HCT116 (cell line): ENCODE results near the gene GTF2A1. TPM values are rescaled to one million over a fixed set of nuclear protein-coding genes. Genes with fewer than 3 reads are reported as not detected.

ENCODE experiments used
- ATAC-seq: fragments of 200-7000 bp; cut with Tn5 transposase; 2 replicates; pipeline ENCODE4 v1.9.1; 2020; ENCODE audit warnings: mild to moderate bottlenecking, moderate library complexity
- BruUV-seq: library from RNA; stranded (reverse); fragments of 400-500 nt; replicated peaks from 2 replicates; lab custom pipeline; 2021; lab: Mats Ljungman, UMichigan
- CTCF ChIA-PET: fragments of 300-600 bp; sonication (Branson Sonifier 250); formaldehyde crosslinking; loops from one replicate; lab custom pipeline; 2021; ENCODE audit warnings: antibody characterized with exemption; lab: Charles Lee
- POLR2A ChIA-PET: fragments of 300-600, 350-600 bp; sonication (Branson Sonifier 250); formaldehyde crosslinking; loops from one replicate; lab custom pipeline; 2021; ENCODE audit warnings: antibody characterized with exemption; lab: Charles Lee
- RAD21 ChIA-PET, 2 experiments: fragments of 300-600 bp; sonication (Branson Sonifier 250); formaldehyde crosslinking; loops; one replicate each; lab custom pipeline; 2023; ENCODE audit warnings: low total read pairs in 2 of 2; ENCODE audit not compliant: uncharacterized antibody in 2 of 2, unreplicated experiment in 2 of 2, low non-redundant PET in 1 of 2; lab: Charles Lee
- DNase-seq: peaks from one replicate; pipeline ENCODE4 v3.0.0-alpha.2; 2010; ENCODE audit warnings: low read depth, low spot score
- H2AFZ ChIP-seq: fragments of 200-600 bp; shearing (Covaris generic), sonication (generic); 2 replicates; pipeline ENCODE4 v1.6.1; 2017; ENCODE audit warnings: low read depth, mixed run types, mixed read lengths, antibody characterized with exemption, low read length; ENCODE audit not compliant: poor library complexity, severe bottlenecking
- H3K27ac ChIP-seq: 2 replicates; pipeline ENCODE4 v1.5.1; 2012; ENCODE audit warnings: low read depth, low read length
- H3K27me3 ChIP-seq: fragments of 200-600 bp; sonication (generic); 2 replicates; pipeline ENCODE4 v1.6.1; 2016; ENCODE audit warnings: mixed run types, low read length, mixed read lengths; ENCODE audit not compliant: insufficient read depth
- H3K36me3 ChIP-seq, 2 experiments: fragments of 200-500 bp in 1 of 2; fragments of 200-600 bp in 1 of 2; sonication (Bioruptor generic) in 1 of 2; sonication (generic) in 1 of 2; 2 replicates each; pipeline versions ENCODE4 v1.5.1 to v1.6.1; 2014 to 2016; ENCODE audit warnings: low read length in 2 of 2, inconsistent platforms in 1 of 2, mixed read lengths in 1 of 2, mixed run types in 1 of 2; ENCODE audit not compliant: insufficient read depth in 2 of 2, control insufficient read depth in 1 of 2
- H3K4me1 ChIP-seq, 2 experiments: fragments of 200-600 bp in 1 of 2; sonication (generic) in 1 of 2; 2 replicates each; pipeline versions ENCODE4 v1.5.1 to v1.6.1; 2012 to 2017; ENCODE audit warnings: low read length in 2 of 2, inconsistent platforms in 1 of 2, mild to moderate bottlenecking in 1 of 2, mixed read lengths in 1 of 2, mixed run types in 1 of 2, moderate library complexity in 1 of 2; ENCODE audit not compliant: insufficient read depth in 2 of 2, control insufficient read depth in 1 of 2
- H3K4me2 ChIP-seq: fragments of 200-600 bp; sonication (generic); 2 replicates; pipeline ENCODE4 v1.6.1; 2017; ENCODE audit warnings: mixed run types, low read length, mixed read lengths
- H3K4me3 ChIP-seq, 2 experiments: fragments of 200-600 bp in 1 of 2; sonication (generic) in 1 of 2; replicated peaks in 1 of 2; 2 replicates each; pipeline ENCODE4 v1.5.1; 2011 to 2016; ENCODE audit warnings: low read length in 2 of 2, control low read depth in 1 of 2, low read depth in 1 of 2, mild to moderate bottlenecking in 1 of 2, mixed read lengths in 1 of 2, mixed run types in 1 of 2
- H3K79me2 ChIP-seq: fragments of 200-600 bp; sonication (generic); 2 replicates; pipeline ENCODE4 v1.6.1; 2017; ENCODE audit warnings: mild to moderate bottlenecking, mixed run types, low read length, moderate library complexity, mixed read lengths; ENCODE audit not compliant: insufficient read depth
- H3K9ac ChIP-seq: fragments of 200-600 bp; sonication (generic); 2 replicates; pipeline ENCODE4 v1.6.1; 2016; ENCODE audit warnings: low read length, mixed read lengths
- H3K9me2 ChIP-seq: fragments of 200-600 bp; sonication (generic), shearing (Covaris generic); 2 replicates; pipeline ENCODE4 v1.6.1; 2017; ENCODE audit warnings: mixed run types, mild to moderate bottlenecking, moderate library complexity; ENCODE audit not compliant: insufficient read depth
- H3K9me3 ChIP-seq, 2 experiments: fragments of 200-500 bp in 1 of 2; fragments of 200-600 bp in 1 of 2; sonication (Bioruptor generic) in 1 of 2; sonication (generic) in 1 of 2; 2 replicates each; pipeline ENCODE4 v1.6.1; 2014 to 2017; ENCODE audit warnings: low read length in 2 of 2, mixed read lengths in 2 of 2, inconsistent platforms in 1 of 2, low read depth in 1 of 2, mild to moderate bottlenecking in 1 of 2, mixed run types in 1 of 2, moderate library complexity in 1 of 2; ENCODE audit not compliant: control insufficient read depth in 1 of 2, insufficient read depth in 1 of 2
- H4K20me1 ChIP-seq: fragments of 200-600 bp; sonication (generic), shearing (Covaris generic); 2 replicates; pipeline ENCODE4 v1.6.1; 2017; ENCODE audit warnings: mixed run types, mild to moderate bottlenecking, moderate library complexity; ENCODE audit not compliant: insufficient read depth
- EZH2 ChIP-seq: fragments of 200-600 bp; sonication (generic); IDR thresholded peaks from 2 replicates; pipeline ENCODE4 v1.6.1; 2017; ENCODE audit warnings: antibody characterized with exemption, mixed run types
- POLR2A ChIP-seq: IDR thresholded peaks from 2 replicates; pipeline ENCODE4 v1.7.0; 2011; ENCODE audit warnings: borderline replicate concordance; ENCODE audit not compliant: insufficient read depth, insufficient read length; ENCODE audit errors: extremely low read depth
- RAD21 ChIP-seq: IDR thresholded peaks from 2 replicates; pipeline ENCODE4 v1.6.1; 2012; ENCODE audit warnings: low read depth, mild to moderate bottlenecking
- SP1 ChIP-seq: IDR thresholded peaks from 2 replicates; pipeline ENCODE4 v1.6.1; 2012; ENCODE audit warnings: low read depth
- ZFX ChIP-seq: fragments of 450-650 bp; IDR thresholded peaks from 2 replicates; pipeline ENCODE4 v1.6.1; 2017
- ZNF274 ChIP-seq: fragments of 200-500 bp; sonication (Bioruptor generic); IDR thresholded peaks from 2 replicates; pipeline ENCODE4 v1.6.1; 2014; ENCODE audit warnings: mild to moderate bottlenecking, low read depth, low read length, inconsistent platforms
- intact Hi-C: fragments of 100-400 bp; cut with micrococcal nuclease; formaldehyde crosslinking; loops from 2 replicates; pipeline ENCODE4 v1.10.0; 2022
- total RNA-seq: library from RNA; stranded (reverse); gene quantifications from one replicate; pipeline ENCODE4 v1.2.1, GENCODE V29; 2021; ENCODE audit not compliant: unreplicated experiment
- TF ChIP-seq, protein P1 (sequence below): IDR thresholded peaks from 2 replicates; pipeline ENCODE4 v1.6.1; 2012; ENCODE audit warnings: low read depth
- TF ChIP-seq, protein P2 (sequence below): IDR thresholded peaks from 2 replicates; pipeline ENCODE4 v1.6.1; 2012
- TF ChIP-seq, protein P3 (sequence below): IDR thresholded peaks from 2 replicates; pipeline ENCODE4 v1.6.1; 2011; ENCODE audit warnings: mild to moderate bottlenecking, low read length, moderate library complexity; ENCODE audit not compliant: insufficient replicate concordance; ENCODE audit errors: extremely low read depth

GTF2A1 gene
- total RNA-seq, 1 experiment from 2014 or later, result 39.7 TPM

DNA sequence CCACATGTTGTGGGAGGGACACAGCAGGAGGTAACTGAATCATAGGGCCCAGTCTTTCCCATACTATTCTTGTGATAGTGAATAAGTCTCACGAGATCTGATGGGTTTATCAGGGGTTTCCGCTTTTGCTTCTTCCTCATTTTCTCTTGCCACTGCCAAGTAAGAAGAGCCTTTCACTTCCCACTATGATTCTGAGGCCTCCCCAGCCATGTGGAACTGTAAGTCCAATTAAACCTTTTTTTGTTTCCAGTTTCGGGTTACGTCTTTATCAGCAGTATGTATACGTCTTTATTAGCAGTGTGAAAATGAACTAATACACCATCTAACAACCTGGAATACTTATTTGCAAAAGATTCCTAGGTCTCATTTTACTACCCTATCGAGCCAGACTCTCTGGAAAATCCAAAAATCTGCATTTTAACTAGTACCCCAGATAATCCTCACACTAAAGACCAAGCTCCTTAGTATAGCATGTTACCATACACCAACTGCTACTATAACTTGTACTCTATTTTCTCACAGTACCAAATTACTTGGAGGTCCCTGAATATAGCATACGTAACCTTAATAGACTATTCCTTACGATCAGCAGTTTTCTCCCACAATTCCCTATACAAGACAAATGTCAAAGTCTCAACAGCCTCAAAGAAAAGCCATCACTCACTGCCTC is 11.5 kb downstream of the GTF2A1 start:
- no peak overlapping the region for H3K4me2 ChIP-seq
- POLR2A ChIA-PET, result no interaction called here
- no peaks in the 10 kb centered on the region for H3K9me3 ChIP-seq
- H3K9me2 ChIP-seq, result no peaks in the 10 kb centered on the region
- H3K9ac ChIP-seq, result no peak overlapping the region
- ATAC-seq (no peak), DNase-seq (no peak)
- CTCF ChIA-PET, result no interaction called here
- BruUV-seq, result no TSS peak
- RAD21 ChIA-PET, result no interaction called here
- no peaks in the 10 kb centered on the region for H3K27me3 ChIP-seq
- H2AFZ ChIP-seq, result no peak overlapping the region
- H3K27ac ChIP-seq, result no peak overlapping the region
- no peak overlapping the region for H3K4me3 ChIP-seq
- TF ChIP-seq, protein P1, sequence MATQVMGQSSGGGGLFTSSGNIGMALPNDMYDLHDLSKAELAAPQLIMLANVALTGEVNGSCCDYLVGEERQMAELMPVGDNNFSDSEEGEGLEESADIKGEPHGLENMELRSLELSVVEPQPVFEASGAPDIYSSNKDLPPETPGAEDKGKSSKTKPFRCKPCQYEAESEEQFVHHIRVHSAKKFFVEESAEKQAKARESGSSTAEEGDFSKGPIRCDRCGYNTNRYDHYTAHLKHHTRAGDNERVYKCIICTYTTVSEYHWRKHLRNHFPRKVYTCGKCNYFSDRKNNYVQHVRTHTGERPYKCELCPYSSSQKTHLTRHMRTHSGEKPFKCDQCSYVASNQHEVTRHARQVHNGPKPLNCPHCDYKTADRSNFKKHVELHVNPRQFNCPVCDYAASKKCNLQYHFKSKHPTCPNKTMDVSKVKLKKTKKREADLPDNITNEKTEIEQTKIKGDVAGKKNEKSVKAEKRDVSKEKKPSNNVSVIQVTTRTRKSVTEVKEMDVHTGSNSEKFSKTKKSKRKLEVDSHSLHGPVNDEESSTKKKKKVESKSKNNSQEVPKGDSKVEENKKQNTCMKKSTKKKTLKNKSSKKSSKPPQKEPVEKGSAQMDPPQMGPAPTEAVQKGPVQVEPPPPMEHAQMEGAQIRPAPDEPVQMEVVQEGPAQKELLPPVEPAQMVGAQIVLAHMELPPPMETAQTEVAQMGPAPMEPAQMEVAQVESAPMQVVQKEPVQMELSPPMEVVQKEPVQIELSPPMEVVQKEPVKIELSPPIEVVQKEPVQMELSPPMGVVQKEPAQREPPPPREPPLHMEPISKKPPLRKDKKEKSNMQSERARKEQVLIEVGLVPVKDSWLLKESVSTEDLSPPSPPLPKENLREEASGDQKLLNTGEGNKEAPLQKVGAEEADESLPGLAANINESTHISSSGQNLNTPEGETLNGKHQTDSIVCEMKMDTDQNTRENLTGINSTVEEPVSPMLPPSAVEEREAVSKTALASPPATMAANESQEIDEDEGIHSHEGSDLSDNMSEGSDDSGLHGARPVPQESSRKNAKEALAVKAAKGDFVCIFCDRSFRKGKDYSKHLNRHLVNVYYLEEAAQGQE, result no peak
- TF ChIP-seq EZH2, result no peak
- TF ChIP-seq, protein P2, sequence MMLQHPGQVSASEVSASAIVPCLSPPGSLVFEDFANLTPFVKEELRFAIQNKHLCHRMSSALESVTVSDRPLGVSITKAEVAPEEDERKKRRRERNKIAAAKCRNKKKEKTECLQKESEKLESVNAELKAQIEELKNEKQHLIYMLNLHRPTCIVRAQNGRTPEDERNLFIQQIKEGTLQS, result no peak
- no peak for TF ChIP-seq RAD21
- no peak for TF ChIP-seq ZFX
- TF ChIP-seq SP1, result no peak
- TF ChIP-seq, protein P3, sequence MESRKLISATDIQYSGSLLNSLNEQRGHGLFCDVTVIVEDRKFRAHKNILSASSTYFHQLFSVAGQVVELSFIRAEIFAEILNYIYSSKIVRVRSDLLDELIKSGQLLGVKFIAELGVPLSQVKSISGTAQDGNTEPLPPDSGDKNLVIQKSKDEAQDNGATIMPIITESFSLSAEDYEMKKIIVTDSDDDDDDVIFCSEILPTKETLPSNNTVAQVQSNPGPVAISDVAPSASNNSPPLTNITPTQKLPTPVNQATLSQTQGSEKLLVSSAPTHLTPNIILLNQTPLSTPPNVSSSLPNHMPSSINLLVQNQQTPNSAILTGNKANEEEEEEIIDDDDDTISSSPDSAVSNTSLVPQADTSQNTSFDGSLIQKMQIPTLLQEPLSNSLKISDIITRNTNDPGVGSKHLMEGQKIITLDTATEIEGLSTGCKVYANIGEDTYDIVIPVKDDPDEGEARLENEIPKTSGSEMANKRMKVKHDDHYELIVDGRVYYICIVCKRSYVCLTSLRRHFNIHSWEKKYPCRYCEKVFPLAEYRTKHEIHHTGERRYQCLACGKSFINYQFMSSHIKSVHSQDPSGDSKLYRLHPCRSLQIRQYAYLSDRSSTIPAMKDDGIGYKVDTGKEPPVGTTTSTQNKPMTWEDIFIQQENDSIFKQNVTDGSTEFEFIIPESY, result no peak
- TF ChIP-seq ZNF274, result no peak
- no peak for TF ChIP-seq POLR2A
- H3K4me1 ChIP-seq, result no peaks in the 10 kb centered on the region
- H3K36me3 ChIP-seq, result peaks cover 0 to 3% of the 10 kb centered on the region in 2 experiments; a peak in 1 of 4 replicates
- H3K79me2 ChIP-seq, result peaks cover 84% of the 10 kb centered on the region
- H4K20me1 ChIP-seq, result no peaks in the 10 kb centered on the region
- intact Hi-C loops, result no loop called here
